Mononuclear cell (primary cell): Measurements from ENCODE around the gene ADAMTS18. TPM values are rescaled to one million over a fixed set of nuclear protein-coding genes. Genes with fewer than 3 reads are reported as not detected.
"Not testable (repeated sequence)": the region's sequence is repeated elsewhere in the genome, so short reads cannot be mapped to it uniquely, and the experiment has no call there.

ENCODE experiments used
- H3K27me3 ChIP-seq: 2 replicates; pipeline ENCODE4 v1.6.0; 2011; ENCODE audit warnings: low read length, control low read depth; ENCODE audit not compliant: insufficient read depth
- H3K4me1 ChIP-seq: 2 replicates; pipeline ENCODE4 v1.5.1; 2011; ENCODE audit warnings: mild to moderate bottlenecking, low read length, control low read depth; ENCODE audit not compliant: insufficient read depth
- H3K4me3 ChIP-seq: 2 replicates; pipeline ENCODE4 v1.5.1; 2011; ENCODE audit warnings: mild to moderate bottlenecking, low read length, moderate library complexity
- H3K9me3 ChIP-seq: 2 replicates; pipeline ENCODE4 v1.5.1; 2011; ENCODE audit warnings: low read depth, mild to moderate bottlenecking, control low read depth, low read length
- total RNA-seq: library from RNA; depleted of rRNA; stranded (reverse); fragments of >200 nt; gene quantifications from one replicate; pipeline ENCODE4 v1.2.3, GENCODE V29; 2012

ADAMTS18 gene
- total RNA-seq, 1 donor = not detected

DNA sequence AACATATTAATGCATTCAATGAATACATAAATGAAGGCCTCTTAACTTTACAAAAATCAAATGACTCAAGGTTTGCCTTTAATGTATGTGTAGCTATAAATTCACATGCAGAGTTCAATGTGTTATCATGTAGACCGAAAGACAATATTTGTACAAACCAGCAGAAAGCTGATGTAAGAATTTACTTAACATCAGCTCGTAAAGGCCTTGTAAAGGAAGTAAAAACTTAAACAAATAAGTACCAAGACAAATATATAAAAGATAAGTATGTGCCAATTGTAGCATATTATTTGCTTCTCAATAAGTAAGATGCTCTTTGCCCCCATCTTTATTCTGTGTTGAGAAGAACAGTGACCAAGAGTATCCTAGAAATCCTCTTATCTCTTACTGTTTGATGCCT lies 130.0 kb downstream of the ADAMTS18 start:
- Histone ChIP-seq H3K4me3 (no peak overlapping the region), H3K27me3 (no peaks in the 10 kb centered on the region)

GRCh38 chr16:77304134-77304533 lies 130.7 kb downstream of the ADAMTS18 start:
- H3K27me3 ChIP-seq = no peaks in the 10 kb centered on the region
- no peaks in the 10 kb centered on the region for H3K9me3 ChIP-seq
- H3K4me3 ChIP-seq = no peak overlapping the region
- H3K4me1 ChIP-seq = no peaks in the 10 kb centered on the region

More for the DNA sequence above, 130.0 kb downstream of the ADAMTS18 start:
- no peaks in the 10 kb centered on the region for H3K9me3 ChIP-seq
- no peaks in the 10 kb centered on the region for H3K4me1 ChIP-seq

GRCh38 chr16:77302674-77303073 lies 132.2 kb downstream of the ADAMTS18 start:
- H3K4me3 ChIP-seq = no peak overlapping the region
- no peaks in the 10 kb centered on the region for H3K9me3 ChIP-seq
- H3K4me1 ChIP-seq = no peaks in the 10 kb centered on the region
- H3K27me3 ChIP-seq = no peaks in the 10 kb centered on the region

DNA sequence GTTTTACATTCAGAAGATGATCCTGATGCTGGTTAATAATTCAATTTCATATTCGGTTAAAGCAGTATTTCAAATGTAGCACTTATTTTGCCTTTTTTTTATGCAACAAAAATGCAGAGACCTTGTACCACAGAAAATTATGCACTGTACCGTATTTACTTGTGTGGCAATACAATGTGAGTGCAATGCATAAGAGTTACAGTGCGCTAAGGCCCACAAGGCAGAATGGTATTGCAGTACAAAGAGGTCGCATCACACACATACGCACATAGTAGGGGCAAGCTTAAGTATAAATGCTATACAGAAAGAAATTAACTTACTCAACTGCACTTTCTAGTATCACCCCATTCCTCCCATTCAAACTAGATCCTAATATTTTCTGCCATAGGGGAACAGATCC lies 132.6 kb downstream of the ADAMTS18 start:
- Histone ChIP-seq H3K9me3 (no peaks in the 10 kb centered on the region), H3K4me3 (no peak overlapping the region), H3K27me3 (no peaks in the 10 kb centered on the region), H3K4me1 (no peaks in the 10 kb centered on the region)

DNA sequence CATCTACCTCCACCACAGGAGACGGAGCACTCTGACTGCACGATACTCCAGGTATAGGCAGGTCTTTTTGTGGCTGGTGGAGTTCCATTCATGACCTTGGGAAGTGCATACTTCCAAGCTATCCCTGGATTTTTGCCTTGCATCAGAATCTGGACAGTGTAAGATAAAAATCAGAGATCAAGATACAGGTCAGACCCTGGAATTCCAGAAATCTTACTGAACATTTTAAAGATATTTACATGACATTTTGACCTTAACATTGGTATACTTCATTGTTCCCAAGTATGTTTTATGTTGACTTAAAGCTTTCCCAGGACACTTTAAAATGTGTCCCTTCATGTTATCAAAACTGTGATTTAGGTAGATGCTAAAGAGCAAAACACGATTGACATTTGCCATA lies 134.6 kb downstream of the ADAMTS18 start:
- H3K4me3 ChIP-seq = no peak overlapping the region
- H3K4me1 ChIP-seq = no peaks in the 10 kb centered on the region
- no peaks in the 10 kb centered on the region for H3K9me3 ChIP-seq
- H3K27me3 ChIP-seq = no peaks in the 10 kb centered on the region

DNA sequence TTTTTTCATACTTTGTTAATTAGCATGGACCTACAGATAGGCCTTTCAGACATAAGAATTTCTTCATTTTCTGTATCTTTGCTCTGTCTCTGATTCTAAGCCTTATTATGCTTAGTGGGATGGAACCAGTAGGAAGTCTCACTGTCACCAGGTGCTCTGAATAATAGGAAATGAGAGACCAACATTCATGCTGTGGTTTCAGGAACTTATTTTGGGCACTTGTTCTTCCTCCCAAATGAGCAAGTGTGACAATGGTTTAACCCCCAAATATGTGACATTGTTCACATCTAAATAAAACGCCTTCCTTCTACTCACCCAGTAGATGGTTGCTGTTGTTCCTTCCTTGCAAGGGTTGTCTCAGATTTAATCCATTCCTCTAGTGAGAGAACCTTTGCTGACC lies 135.4 kb downstream of the ADAMTS18 start:
- Histone ChIP-seq H3K4me3 (no peak overlapping the region), H3K9me3 (no peaks in the 10 kb centered on the region), H3K4me1 (no peaks in the 10 kb centered on the region), H3K27me3 (no peaks in the 10 kb centered on the region)

- H3K27me3 ChIP-seq = no peaks in the 10 kb centered on the region
- H3K4me1 ChIP-seq = no peaks in the 10 kb centered on the region
- H3K9me3 ChIP-seq = no peaks in the 10 kb centered on the region
Measured at GRCh38 chr16:77298418-77299360, 136.1 kb downstream of the ADAMTS18 start.

DNA sequence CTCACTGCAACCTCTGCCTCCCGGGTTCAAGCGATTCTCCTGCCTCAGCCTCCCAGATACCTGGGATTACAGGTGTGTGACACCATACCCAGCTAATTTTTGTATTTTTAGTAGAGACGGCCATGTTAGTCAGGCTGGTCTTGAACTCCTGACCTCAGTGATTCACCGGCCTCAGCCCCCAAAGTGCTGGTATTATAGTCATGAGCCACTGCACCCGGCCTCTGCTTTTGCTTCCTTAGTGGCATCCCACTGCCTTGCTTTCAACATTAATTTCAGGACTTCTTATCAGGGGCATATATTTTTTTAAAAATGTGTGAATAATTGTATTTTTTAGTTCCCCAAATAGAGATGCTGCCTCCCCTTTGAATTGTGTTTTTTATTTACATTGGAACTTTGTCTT lies 136.8 kb downstream of the ADAMTS18 start:
- H3K9me3 ChIP-seq = no peaks in the 10 kb centered on the region
- no peaks in the 10 kb centered on the region for H3K27me3 ChIP-seq
- no peaks in the 10 kb centered on the region for H3K4me1 ChIP-seq
- no peak overlapping the region for H3K4me3 ChIP-seq

More at GRCh38 chr16:77298418-77299360, 136.1 kb downstream of the ADAMTS18 start:
- H3K4me3 ChIP-seq = no peak overlapping the region

- H3K4me3 ChIP-seq = no peak overlapping the region
- H3K4me1 ChIP-seq = no peaks in the 10 kb centered on the region
- H3K27me3 ChIP-seq = no peaks in the 10 kb centered on the region
- no peaks in the 10 kb centered on the region for H3K9me3 ChIP-seq
Measured at GRCh38 chr16:77295896-77296295, 138.9 kb downstream of the ADAMTS18 start.

DNA sequence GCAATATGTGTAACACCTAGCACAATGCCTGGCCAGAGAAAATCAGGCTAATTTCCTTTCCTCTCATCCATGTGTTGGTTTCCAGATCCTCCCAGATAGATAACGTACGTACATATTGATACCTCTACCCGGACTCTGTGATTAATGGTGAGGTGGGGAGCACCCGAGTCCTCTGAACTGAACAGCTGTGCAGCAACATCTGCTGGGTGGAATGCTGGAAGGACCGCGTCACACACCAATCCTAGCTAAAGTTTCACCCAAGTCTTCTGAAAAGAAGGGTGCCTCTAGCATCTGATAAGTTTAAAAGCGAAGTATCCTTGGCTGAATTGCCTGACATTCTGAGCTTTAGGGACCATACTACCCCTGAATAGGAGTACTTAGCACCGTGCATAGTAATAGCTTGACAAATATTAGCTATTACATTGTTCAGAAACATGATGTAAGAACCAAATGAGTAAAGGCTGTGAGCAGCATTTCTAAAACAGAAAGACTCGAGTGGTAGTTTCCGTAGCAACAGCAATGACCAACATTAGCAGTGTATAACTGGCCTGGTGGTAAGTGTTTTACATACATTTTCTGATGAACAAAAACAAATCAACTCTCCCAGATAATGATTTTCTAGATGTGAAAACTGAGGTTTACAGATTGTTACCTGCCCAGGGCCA lies 144.3 kb downstream of the ADAMTS18 start:
- Histone ChIP-seq H3K27me3 (no peaks in the 10 kb centered on the region), H3K9me3 (no peaks in the 10 kb centered on the region), H3K4me1 (no peaks in the 10 kb centered on the region), H3K4me3 (no peak overlapping the region)

GRCh38 chr16:77289331-77289809 lies 145.5 kb downstream of the ADAMTS18 start:
- Histone ChIP-seq H3K9me3 (no peaks in the 10 kb centered on the region), H3K4me1 (no peaks in the 10 kb centered on the region), H3K4me3 (no peak overlapping the region), H3K27me3 (no peaks in the 10 kb centered on the region)

- H3K4me3 ChIP-seq = no peak overlapping the region
- no peaks in the 10 kb centered on the region for H3K27me3 ChIP-seq
- no peaks in the 10 kb centered on the region for H3K4me1 ChIP-seq
- no peaks in the 10 kb centered on the region for H3K9me3 ChIP-seq
Measured at GRCh38 chr16:77288222-77288621, 146.6 kb downstream of the ADAMTS18 start.

DNA sequence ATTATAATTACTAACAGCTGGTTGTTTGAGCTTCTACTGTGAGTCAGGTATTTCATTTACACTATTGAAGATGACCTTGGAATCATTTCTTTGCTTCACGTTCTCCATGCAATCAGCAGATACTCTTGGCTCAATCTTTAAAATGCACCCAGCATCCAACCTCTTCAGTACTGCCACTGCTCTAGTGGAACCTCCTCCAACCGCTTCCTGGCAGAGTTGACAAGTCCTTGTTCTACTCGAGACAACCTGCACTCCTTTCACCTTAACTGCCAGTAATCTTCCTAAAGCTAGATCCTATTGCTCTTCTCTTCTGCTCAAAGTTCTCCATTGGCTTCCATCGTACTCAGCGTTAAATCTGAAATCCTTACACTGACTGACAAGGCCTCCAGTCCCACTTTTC lies 149.2 kb downstream of the ADAMTS18 start:
- no peaks in the 10 kb centered on the region for H3K4me1 ChIP-seq
- no peak overlapping the region for H3K4me3 ChIP-seq
- no peaks in the 10 kb centered on the region for H3K27me3 ChIP-seq
- H3K9me3 ChIP-seq = no peaks in the 10 kb centered on the region

- H3K27me3 ChIP-seq = no peaks in the 10 kb centered on the region
- no peaks in the 10 kb centered on the region for H3K9me3 ChIP-seq
- H3K4me1 ChIP-seq = no peaks in the 10 kb centered on the region
- H3K4me3 ChIP-seq = no peak overlapping the region
Measured at GRCh38 chr16:77282345-77282744, 152.5 kb downstream of the ADAMTS18 start.

- H3K4me3 ChIP-seq, H3K9me3 ChIP-seq, H3K4me1 ChIP-seq, H3K27me3 ChIP-seq: not testable (repeated sequence)
Measured at GRCh38 chr16:77279316-77279715, 155.5 kb downstream of the ADAMTS18 start.
